Gastrocnemius medialis (tissue), 4 donors: ENCODE results near the gene CRACDL. TPM values are rescaled to one million over a fixed set of nuclear protein-coding genes. Genes with fewer than 3 reads are reported as not detected.

Experiments
- ATAC-seq, 2 donors: fragments of 150-250 bp; one replicate each; pipeline ENCODE4 v1.9.1; 2016
- DNase-seq, 2 donors: peaks; one replicate each; pipeline ENCODE4 v3.0.0-alpha.2; 2019
- H3K27ac ChIP-seq, 4 donors: fragments of 200-600 bp; sonication (generic); 1 replicate in 1 of 4; 2 replicates in 3 of 4; pipeline ENCODE4 v1.5.1; 2016 to 2018; ENCODE audit warnings: mild to moderate bottlenecking in 2 of 4, moderate library complexity in 1 of 4
- H3K27me3 ChIP-seq, 3 donors: fragments of 200-600 bp; sonication (generic) in 2 of 3; 1 replicate in 1 of 3; 2 replicates in 2 of 3; pipeline versions ENCODE4 v1.5.1 to v1.6.0; 2016 to 2019; ENCODE audit warnings: mild to moderate bottlenecking in 1 of 3, moderate library complexity in 1 of 3
- H3K36me3 ChIP-seq, 2 donors: fragments of 200-600 bp; sonication (generic) in 1 of 2; one replicate each; pipeline ENCODE4 v1.5.1; 2017 to 2018
- H3K4me1 ChIP-seq, 2 donors: fragments of 200-600 bp; sonication (generic) in 1 of 2; one replicate each; pipeline ENCODE4 v1.5.1; 2016 to 2017; ENCODE audit warnings: mild to moderate bottlenecking in 2 of 2
- H3K4me3 ChIP-seq, 4 donors: fragments of 200-600 bp; sonication (generic) in 3 of 4; 1 replicate in 1 of 4; 2 replicates in 3 of 4; pipeline ENCODE4 v1.5.1; 2016 to 2019; ENCODE audit warnings: mild to moderate bottlenecking in 2 of 4
- H3K9me3 ChIP-seq, 3 donors: fragments of 200-600 bp; sonication (generic) in 2 of 3; 1 replicate in 1 of 3; 2 replicates in 2 of 3; pipeline ENCODE4 v1.5.1; 2016 to 2019
- POLR2A ChIP-seq, 2 donors: fragments of 450-650 bp; IDR thresholded peaks; one replicate each; pipeline ENCODE4 v1.6.1; 2017; ENCODE audit warnings: antibody characterized with exemption in 2 of 2, mild to moderate bottlenecking in 2 of 2, moderate library complexity in 2 of 2
- in situ Hi-C, 4 donors: fragments of 200-750 bp; cut with MboI; loops; one replicate each; pipeline versions ENCODE4 v1.15.0 to v1.8.0; 2017; ENCODE audit warnings: low sequenced_read_pairs in 4 of 4
- intact Hi-C: fragments of 100-400 bp; cut with DNase I; formaldehyde crosslinking; loops from one replicate; pipeline ENCODE4 v1.15.1; 2023; ENCODE audit warnings: low total_unique reads
- total RNA-seq, 4 donors: library from RNA; depleted of rRNA; stranded (reverse); fragments of >200 nt; gene quantifications; one replicate each; pipeline versions ENCODE4 v1.1.0 to v1.2.3, GENCODE V29; 2016
- TF ChIP-seq, protein P1 (sequence below), 5 experiments: fragments of 450-650 bp in 3 of 5; fragments of 200-600 bp in 2 of 5; sonication (generic) in 2 of 5; IDR thresholded peaks in 4 of 5; conservative IDR thresholded peaks in 1 of 5; 1 replicate in 4 of 5; 2 replicates in 1 of 5; pipeline ENCODE4 v1.5.1; 2016 to 2019; ENCODE audit warnings: antibody characterized with exemption in 5 of 5, mild to moderate bottlenecking in 3 of 5, moderate library complexity in 3 of 5

The CRACDL gene
- total RNA-seq, 4 donors from 2014 or later, result 0.71 to 18.2 (median 2.9) TPM

DNA sequence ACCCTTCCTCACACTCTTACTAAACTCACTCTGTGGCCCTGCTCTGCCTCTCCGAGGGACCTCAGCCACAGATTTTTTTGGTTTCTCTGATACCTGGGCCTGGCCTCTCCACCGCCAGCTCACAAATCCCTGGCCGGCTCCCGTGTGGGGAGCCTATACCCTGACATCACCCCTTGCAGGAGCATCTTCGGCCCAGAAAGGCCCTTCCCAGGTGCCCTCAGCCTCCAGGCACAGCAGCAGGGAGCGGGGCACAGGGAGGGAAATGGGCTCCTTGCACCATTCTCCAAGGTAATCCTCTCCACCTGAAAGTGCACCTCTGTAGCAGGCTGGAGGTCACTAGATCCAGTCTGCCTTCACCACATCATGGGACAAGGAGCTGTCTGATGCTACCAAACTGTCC lies 43.2 kb downstream of the CRACDL start:
- Histone ChIP-seq H3K36me3 (no peaks in the 10 kb centered on the region), H3K4me3 (no peak overlapping the region), H3K4me1 (peaks cover 0 to 7% of the 10 kb centered on the region in 2 donors), H3K27ac (no peak overlapping the region), H3K9me3 (no peaks in the 10 kb centered on the region), H3K27me3 (no peaks in the 10 kb centered on the region)
- no peak for TF ChIP-seq POLR2A (IDR thresholded peaks at IDR 0.05)
- TF ChIP-seq, protein P1, sequence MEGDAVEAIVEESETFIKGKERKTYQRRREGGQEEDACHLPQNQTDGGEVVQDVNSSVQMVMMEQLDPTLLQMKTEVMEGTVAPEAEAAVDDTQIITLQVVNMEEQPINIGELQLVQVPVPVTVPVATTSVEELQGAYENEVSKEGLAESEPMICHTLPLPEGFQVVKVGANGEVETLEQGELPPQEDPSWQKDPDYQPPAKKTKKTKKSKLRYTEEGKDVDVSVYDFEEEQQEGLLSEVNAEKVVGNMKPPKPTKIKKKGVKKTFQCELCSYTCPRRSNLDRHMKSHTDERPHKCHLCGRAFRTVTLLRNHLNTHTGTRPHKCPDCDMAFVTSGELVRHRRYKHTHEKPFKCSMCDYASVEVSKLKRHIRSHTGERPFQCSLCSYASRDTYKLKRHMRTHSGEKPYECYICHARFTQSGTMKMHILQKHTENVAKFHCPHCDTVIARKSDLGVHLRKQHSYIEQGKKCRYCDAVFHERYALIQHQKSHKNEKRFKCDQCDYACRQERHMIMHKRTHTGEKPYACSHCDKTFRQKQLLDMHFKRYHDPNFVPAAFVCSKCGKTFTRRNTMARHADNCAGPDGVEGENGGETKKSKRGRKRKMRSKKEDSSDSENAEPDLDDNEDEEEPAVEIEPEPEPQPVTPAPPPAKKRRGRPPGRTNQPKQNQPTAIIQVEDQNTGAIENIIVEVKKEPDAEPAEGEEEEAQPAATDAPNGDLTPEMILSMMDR (IDR thresholded peaks at IDR 0.05 in 4 of 5, conservative IDR thresholded peaks at IDR 0.05 in 1 of 5), result no peak
- ATAC-seq (no peak), DNase-seq (no peak)
- in situ Hi-C loops, result no loop called here
- intact Hi-C loops, result no loop called here

DNA sequence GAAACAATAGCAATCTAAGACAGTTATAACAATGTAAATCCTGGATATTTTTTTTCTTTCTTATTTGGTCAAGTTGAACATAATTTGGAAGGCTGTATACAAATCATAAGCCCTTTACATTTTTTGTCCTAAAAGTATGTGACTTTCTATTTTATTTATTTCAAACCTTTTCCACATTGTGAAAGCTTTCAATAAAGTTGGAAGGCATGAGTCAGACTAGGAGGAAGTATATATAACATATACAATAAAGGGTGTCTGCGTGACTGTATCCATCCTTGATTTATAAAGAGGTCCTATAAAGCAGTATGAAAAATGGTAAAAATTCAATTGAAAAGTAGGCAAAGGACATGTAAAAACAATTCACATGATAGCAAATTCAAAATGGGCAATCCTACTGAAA lies 44.4 kb downstream of the CRACDL start:
- intact Hi-C loops (no loop called here), in situ Hi-C loops (no loop called here)
- H3K36me3 ChIP-seq, result no peaks in the 10 kb centered on the region
- no peak overlapping the region for H3K27ac ChIP-seq
- ATAC-seq (no peak), DNase-seq (no peak)
- no peak overlapping the region for H3K4me3 ChIP-seq
- H3K4me1 ChIP-seq, result peaks cover 0 to 7% of the 10 kb centered on the region in 2 donors
- TF ChIP-seq, protein P1 (IDR thresholded peaks at IDR 0.05 in 4 of 5, conservative IDR thresholded peaks at IDR 0.05 in 1 of 5), result no peak
- no peak for TF ChIP-seq POLR2A (IDR thresholded peaks at IDR 0.05)
- no peaks in the 10 kb centered on the region for H3K9me3 ChIP-seq
- no peaks in the 10 kb centered on the region for H3K27me3 ChIP-seq

DNA sequence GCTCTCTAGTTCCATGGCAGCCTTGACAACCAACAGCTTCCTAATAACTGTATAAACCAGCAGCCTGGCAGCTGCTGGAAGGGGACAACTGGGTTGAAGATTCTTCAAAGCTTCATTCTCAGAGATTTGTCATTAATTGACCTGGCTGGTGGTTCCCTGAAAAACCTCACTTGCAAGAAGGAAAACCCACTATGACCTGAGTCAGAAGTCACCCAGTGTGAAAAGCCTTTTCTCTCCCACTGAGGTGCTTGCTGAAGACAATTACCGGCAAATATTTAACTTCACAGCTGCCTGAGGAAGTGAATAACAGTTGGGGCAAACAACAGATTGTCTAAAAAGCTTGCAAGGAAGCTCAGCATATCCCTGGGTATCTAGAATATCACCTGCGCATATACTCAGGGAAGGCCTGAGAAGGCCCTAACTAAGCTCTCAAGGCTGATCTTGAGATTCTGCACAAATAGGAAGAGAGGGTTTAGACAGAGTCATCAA lies 49.9 kb downstream of the CRACDL start:
- no peak for ATAC-seq
- no peak for DNase-seq
- Histone ChIP-seq H3K4me1 (no peaks in the 10 kb centered on the region), H3K36me3 (no peaks in the 10 kb centered on the region), H3K27me3 (no peaks in the 10 kb centered on the region), H3K9me3 (peaks cover 0 to 6% (median 0%) of the 10 kb centered on the region in 3 donors), H3K27ac (no peak overlapping the region), H3K4me3 (no peak overlapping the region)
- TF ChIP-seq, protein P1 (IDR thresholded peaks at IDR 0.05 in 4 of 5, conservative IDR thresholded peaks at IDR 0.05 in 1 of 5), result no peak
- TF ChIP-seq POLR2A (IDR thresholded peaks at IDR 0.05), result no peak
- in situ Hi-C loops (no loop called here), intact Hi-C loops (no loop called here)

DNA sequence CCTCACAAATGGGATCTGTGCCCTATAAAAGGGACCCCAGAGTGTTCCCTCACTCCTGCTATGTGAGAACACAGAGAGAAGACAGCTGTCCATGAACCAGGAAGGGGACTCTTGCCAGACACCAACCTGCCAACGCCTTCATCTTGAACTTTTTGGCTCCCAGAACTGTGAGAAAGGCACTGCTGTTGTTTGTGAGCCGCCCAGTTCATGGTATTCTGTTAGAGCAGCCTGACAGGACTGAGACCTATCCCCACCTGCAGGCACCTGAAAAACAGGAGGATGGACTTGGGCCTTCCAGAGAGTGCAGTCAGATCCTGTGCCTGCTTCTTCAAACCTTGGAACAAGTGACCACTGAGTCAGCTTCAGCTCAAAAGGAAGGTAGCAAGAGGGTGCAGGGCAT lies 51.4 kb downstream of the CRACDL start:
- H3K27me3 ChIP-seq, result no peaks in the 10 kb centered on the region
- in situ Hi-C loops (no loop called here), intact Hi-C loops (no loop called here)
- no peak for DNase-seq
- H3K4me1 ChIP-seq, result no peaks in the 10 kb centered on the region
- no peak overlapping the region for H3K4me3 ChIP-seq
- peaks cover 0 to 6% (median 0%) of the 10 kb centered on the region in 3 donors for H3K9me3 ChIP-seq
- no peak for TF ChIP-seq POLR2A (IDR thresholded peaks at IDR 0.05)
- TF ChIP-seq, protein P1 (IDR thresholded peaks at IDR 0.05 in 4 of 5, conservative IDR thresholded peaks at IDR 0.05 in 1 of 5), result no peak
- no peak for ATAC-seq
- H3K36me3 ChIP-seq, result no peaks in the 10 kb centered on the region
- no peak overlapping the region for H3K27ac ChIP-seq

DNA sequence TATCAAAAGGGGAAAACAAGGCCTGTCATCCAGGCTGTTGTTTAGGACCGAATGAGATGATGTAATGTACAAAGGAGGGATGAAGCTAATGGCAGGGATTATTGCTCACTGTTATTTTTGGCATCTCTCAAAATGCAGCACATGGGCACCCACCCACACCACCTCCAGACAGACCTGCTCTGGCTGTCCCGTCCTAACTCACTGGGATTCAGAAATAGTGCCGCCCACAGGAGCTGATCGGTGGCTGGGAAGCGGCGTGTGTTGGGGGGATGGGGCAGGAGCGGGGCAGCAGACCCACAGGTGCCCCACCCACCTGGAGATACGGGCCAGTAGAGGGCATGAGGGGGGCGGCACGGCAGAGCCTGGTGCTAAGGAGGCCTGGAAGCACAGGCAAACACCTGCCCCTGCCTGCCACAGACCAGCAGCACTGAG lies 52.2 kb downstream of the CRACDL start:
- H3K4me3 ChIP-seq, result no peak overlapping the region
- H3K27me3 ChIP-seq, result no peaks in the 10 kb centered on the region
- in situ Hi-C loops (no loop called here), intact Hi-C loops (no loop called here)
- ATAC-seq (no peak), DNase-seq (no peak)
- no peak overlapping the region for H3K27ac ChIP-seq
- H3K36me3 ChIP-seq, result no peaks in the 10 kb centered on the region
- no peaks in the 10 kb centered on the region for H3K4me1 ChIP-seq
- H3K9me3 ChIP-seq, result peaks cover 0 to 6% (median 0%) of the 10 kb centered on the region in 3 donors
- no peak for TF ChIP-seq POLR2A (IDR thresholded peaks at IDR 0.05)
- TF ChIP-seq, protein P1 (IDR thresholded peaks at IDR 0.05 in 4 of 5, conservative IDR thresholded peaks at IDR 0.05 in 1 of 5), result no peak
